ENCODE results near the gene LRBA.

GRCh38 chr4:150973626-150974251 lies 41.3 kb downstream of the LRBA start:
- TF ChIP-seq POLR2A (IDR thresholded peaks at IDR 0.05; ENCODE audit: low read depth, low read length) (no peak), POLR2AphosphoS5 (IDR thresholded peaks at IDR 0.05; ENCODE audit: low read depth, low read length) (no peak), SPI1 (IDR thresholded peaks at IDR 0.05; ENCODE audit: low read depth, low read length) (no peak)

Measured in GM12891 (cell line).